Measurements from ENCODE around the gene KCNH5.
A peak's percentile ranks its signal among the peaks of the same experiment; 100 is the strongest.

KCNH5 gene

DNA sequence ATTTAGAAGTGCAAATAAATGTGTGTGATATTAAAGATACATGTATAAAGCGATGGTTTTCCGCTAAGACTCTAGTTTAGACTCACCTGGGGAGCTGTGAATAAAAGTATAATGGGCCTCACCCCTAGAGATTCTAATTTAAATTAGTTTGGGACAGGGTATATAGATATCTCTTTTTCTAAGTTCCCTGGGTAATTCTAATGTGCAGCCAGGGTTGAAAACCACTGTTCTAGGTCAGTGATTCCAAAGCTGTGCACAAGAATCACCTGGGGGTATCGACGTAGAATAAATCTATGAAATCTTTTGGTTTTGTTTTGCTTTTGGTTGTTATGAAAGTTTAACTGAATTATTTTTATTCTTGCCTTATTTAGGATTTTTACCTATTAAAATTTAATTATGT lies 302.1 kb downstream of the KCNH5 start:
- DNase-seq (ENCODE audit: low read depth, low spot score) = no peak

DNA sequence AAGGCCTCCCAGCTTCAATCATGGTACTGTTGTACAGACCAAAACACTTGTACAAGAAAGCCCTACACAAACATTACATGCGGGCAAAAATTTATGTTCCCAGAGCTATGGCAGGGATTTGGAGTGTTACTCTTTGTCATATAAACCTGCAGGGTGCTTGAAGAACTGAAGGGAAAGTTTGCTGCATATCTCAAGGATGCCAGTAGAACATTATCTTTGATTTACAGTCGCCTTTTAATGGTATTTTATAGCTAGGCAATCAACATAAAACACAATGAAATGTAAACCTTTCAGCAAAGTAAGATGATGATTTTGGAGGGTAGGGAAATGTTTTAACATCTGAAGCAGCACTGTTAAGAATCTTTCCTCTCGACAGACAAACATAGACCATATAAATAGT lies 305.6 kb downstream of the KCNH5 start:
- no peak for DNase-seq (ENCODE audit: low read depth, low spot score)

DNA sequence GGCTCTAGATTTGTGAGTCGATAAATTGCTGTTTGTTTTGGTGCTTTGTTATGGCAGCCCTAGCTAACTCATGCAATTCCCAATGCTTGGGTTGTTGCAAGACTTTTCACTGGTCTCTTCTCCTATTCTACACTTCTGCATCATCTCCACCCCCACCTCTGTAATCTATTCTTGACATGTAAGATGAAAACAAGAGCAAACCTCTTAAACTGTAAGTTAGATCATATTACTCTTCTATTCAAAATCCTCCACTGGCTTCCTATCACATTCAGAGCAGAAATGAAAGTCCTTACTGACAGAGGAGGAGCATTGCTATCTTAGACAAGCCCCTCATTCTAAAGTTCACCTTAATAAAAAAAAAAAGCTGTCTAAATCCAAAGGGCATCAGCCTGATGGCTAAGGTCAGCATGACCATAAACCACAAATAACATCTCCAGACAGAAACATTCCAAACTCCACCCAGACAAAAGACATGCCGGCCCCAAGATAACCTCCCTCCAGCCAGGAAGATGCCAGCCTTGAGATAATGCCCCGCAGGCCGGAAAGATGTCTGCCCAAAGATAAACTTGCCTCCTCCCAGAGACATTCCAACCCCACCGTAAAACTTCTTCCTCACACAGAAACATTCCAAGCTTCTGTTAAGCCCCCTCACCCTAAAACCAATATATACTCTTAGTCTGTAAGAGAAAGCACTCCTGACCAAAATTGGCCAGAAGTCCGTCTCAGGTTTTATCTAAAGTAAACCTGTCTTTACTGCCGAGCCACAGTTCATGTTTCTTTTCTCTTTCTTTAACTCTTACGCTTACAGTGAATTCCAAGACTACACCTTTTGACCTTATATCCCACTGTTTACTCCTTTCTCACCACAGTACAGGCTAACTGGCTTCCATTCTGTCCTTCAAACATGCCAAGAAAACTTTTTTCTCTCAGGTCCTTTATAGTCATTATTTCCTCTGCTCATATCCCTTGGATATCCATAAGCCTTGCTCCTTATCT lies 308.9 kb downstream of the KCNH5 start:
- DNase-seq (ENCODE audit: low read depth, low spot score) = no peak

DNA sequence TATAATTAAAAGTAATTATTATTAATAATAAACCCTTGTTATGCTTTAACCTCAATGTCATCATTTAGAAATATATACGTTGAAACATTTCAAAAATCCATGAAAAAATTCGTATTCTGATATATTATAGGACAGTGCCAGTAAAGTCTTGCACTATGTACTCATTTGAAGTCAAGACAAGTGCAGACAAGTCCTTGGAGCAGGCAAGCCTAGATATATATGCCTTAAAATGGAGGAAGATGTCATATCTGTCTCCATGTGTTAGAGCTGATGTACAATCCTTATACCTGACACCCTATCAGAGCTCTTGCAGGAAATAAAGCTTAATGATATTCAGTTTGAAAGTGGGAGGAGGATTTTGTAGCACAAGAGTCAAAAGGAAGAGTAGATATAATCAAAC lies 310.4 kb downstream of the KCNH5 start:
- no peak for DNase-seq (ENCODE audit: low read depth, low spot score)

DNA sequence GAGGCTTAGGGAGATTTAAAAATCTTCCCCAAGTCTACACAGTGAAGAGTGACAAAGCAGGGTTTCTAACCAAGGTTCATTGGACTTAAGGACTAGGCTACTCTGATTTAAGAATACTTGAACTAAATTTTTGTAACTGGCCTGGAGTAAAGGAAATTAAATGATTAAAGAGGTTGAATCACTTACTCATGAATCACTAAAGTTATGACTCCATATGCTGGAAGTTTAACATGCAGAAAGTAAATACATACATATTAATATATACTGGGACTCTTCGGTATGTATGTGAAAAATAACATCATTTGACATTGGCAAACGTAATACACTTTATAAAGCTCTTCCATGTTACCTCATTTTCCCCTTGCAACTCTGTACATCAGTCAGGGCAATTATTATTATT lies 322.9 kb downstream of the KCNH5 start:
- no peak for DNase-seq (ENCODE audit: low read depth, low spot score)

DNA sequence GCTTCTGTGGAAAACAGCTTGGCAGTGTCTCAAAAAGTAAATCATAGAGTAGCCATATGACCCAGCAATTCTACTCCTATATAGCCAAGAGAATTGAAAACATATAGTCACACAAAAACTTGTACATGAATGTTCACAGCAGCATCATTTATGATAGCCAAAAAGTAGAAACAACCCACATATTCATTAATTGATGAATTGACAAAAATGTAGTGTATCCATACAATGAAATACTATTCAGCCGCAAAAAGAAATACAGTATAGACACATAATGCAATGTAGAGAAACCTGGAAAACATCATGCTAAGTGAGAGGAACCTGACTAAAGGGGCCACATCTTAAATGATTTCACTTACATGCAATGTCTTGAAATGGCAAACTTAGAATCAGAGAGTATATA lies 326.6 kb downstream of the KCNH5 start:
- DNase-seq (ENCODE audit: low read depth, low spot score) = no peak

DNA sequence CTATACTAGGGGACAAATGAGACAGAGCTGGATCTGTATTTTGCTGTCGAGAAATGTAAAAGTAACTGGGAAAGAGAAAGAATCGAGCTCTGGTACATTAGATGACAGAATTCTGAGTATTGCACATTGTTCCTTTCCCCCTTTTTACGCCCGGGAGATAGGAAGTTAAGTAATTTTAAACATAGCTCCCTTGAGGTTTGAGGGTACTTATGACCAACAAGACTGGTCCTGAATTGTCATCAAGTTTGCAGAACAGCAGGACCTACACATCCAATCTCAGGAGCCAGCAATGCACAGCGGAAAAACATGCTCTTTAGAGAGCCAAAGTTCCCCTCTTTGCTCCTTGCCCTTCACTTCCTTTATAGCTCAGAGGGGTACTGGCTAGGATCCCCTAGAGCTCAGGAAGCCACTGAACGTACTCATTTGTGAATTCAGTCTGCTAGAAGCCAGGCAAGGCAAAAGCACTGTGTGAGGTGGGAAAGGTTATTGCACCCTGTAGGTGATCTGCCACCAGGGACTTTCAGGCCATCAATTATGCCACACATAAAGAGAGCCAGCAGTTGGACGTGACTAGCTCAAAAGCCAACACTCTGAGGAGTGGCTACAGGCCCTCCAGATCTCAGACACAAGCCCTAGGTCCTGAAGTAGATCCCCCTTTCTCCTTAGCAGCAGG lies 333.8 kb downstream of the KCNH5 start:
- DNase-seq (ENCODE audit: low read depth, low spot score) = no peak

DNA sequence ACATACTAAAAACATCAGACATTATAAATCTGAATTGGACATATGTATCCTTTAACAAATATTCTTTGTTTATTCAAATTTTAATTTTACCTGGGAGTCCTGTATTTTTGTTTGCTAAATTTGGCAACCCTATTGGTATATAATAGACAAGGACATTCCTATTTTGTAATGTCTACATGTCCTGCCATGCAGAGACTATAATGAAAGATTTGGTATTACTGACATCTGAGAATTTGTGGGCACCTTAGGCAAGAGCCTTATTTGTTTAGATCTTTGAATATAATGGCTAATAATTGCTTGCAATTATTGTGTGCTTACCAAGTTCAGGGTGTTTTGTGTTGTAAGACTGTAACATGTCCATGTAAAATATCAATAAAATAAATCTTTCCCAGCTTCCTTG lies 334.4 kb downstream of the KCNH5 start:
- DNase-seq (ENCODE audit: low read depth, low spot score) = no peak

DNA sequence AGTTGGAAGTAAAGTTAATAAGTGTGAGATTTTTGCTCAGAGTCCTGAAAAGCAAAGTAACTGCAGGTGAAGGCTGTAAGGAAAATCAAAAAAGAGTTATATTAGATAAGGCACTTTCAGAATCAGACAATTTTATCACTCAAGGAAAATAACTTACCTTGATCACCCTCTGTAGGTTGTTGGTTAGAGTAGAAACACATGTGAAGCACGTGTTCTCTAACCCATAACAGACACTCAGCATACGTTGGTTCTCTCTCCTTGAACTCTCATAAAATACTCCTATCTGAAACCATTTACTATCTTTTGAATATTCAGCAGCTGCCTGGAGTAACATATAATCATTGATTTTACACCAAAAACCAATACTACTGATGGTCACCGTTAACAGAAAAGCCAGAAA lies 335.5 kb downstream of the KCNH5 start:
- DNase-seq (ENCODE audit: low read depth, low spot score) = no peak

DNA sequence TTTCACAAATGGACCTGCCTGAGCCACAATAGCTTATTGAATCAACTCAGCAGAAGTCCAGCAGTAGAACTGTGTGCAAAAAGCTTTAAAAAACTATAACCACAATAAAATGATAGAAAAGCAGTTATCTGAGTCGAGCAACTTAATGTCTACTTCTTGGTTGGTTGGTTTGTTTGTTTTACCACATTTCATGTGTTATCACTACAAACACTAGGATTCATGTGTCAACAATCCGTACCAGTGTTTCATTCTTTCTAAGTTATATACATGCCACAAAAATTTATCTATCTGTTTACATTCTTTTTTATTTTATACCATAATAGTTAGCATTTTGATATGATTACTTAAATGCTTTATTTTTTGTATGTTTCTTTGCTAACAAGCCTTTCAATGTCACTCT lies 339.0 kb downstream of the KCNH5 start:
- DNase-seq (ENCODE audit: low read depth, low spot score) = no peak

DNA sequence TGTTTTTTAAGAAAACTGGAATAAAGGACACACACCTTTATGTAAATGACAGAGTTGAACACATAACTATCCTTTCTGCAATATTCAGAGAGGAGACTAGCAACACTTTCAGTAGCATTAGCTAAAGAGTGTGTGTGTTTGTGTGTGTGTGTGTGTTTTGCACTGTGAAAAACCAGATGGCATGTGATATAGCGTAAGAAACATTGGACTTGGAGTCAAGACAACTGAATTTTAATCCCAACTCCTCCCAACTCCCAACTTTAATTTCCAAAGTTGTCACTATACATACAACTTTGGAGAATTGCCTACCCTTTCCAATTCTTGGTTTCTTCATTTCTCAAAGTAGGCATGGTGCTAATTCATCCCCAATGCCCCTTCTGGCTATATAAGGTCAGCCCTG lies 347.8 kb downstream of the KCNH5 start:
- no peak for DNase-seq (ENCODE audit: low read depth, low spot score)

DNA sequence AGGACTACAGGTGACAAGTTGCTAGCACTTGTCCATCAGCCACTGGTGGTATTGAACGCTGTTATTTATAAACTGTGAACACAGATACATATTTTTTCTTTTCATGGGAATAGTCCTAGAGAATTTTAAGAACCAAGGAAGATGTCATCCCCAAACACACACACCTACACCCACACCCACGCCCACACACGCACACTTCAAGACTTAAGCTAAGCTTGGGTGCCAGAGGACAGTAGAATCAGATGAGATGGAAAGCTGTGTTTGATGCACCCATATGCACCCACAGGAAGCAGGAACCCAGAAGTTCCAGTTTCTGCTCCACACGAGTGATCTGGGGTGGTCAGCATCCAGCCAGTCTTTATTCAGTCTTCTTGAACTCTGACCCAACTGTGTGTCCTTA lies 348.3 kb downstream of the KCNH5 start:
- no peak for DNase-seq (ENCODE audit: low read depth, low spot score)

DNA sequence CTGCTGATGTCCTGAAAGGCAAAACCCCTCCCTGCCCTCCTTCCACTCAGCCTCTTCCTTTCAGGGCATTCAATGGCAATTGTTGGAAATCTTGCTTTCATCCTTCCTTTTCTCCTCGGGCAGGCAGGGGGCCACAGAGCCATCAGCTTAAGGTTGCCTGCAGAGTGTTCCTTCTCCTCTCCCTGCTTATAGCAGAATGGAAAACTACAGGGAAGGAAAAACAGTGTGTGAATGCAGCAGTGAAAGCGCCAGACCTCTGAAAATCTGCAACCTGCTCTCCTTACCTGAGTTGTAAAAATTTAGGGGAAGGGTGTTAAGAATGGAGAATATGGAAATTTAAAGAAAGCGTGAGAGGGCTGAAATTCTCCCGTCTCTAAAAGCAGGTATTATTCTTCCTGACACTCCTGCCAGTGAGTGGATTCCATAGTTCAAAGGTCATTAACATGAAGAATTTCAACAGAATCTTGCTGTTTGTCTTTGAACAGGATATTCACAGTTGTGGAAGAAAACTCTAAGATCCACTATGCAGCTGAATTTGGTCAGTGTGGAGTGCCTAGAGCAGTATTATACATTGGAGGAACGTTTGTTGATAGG lies 348.8 kb downstream of the KCNH5 start:
- peak; percentile 35 for DNase-seq (ENCODE audit: low read depth, low spot score)

DNA sequence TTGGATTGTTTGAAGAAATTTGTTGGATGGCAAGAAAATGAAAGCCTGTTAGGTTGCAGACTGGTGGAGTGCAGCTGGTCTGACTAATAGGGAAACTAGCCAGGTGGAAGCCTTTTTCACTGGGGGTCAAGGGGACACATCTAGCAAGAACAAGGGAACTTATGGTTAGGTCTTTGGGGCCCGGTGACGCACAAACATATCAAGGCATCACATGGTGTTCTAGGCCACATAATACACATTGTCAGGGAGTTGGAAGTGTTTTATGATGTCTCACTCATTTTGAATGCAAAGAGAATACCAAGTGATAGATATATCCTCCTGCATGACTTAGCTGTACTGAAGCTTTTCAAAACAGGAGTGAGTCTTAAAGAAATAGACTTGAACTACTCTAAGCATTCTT lies 351.2 kb downstream of the KCNH5 start:
- DNase-seq (ENCODE audit: low read depth, low spot score) = no peak

DNA sequence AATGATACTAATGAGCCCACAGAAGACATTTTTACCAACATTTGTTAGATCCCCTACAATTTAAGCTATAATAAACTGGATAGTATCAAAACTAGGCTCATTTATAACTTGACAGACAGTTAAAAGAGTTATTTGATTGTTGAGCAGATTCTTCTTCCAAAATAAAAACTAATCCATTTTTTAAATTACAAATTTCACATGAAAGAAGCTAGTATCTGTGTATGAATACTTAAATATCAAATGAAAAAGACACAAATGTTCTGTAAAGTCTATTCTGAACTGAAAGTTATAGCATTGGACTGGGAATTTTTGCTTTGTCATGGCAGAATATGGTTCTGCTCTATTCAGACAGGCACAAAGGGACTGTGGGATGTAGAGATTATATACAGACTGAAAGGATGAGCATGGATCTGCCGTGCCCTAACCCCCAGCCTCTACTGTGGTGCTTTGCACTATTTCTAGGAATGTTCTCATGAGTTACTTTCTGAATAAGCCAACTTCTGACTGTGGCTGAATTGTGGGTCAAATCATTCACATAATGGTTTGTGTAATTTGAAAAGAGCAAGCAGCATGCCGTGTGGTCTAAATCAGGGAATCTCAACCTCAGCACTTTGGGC lies 352.7 kb downstream of the KCNH5 start:
- no peak for DNase-seq (ENCODE audit: low read depth, low spot score)

DNA sequence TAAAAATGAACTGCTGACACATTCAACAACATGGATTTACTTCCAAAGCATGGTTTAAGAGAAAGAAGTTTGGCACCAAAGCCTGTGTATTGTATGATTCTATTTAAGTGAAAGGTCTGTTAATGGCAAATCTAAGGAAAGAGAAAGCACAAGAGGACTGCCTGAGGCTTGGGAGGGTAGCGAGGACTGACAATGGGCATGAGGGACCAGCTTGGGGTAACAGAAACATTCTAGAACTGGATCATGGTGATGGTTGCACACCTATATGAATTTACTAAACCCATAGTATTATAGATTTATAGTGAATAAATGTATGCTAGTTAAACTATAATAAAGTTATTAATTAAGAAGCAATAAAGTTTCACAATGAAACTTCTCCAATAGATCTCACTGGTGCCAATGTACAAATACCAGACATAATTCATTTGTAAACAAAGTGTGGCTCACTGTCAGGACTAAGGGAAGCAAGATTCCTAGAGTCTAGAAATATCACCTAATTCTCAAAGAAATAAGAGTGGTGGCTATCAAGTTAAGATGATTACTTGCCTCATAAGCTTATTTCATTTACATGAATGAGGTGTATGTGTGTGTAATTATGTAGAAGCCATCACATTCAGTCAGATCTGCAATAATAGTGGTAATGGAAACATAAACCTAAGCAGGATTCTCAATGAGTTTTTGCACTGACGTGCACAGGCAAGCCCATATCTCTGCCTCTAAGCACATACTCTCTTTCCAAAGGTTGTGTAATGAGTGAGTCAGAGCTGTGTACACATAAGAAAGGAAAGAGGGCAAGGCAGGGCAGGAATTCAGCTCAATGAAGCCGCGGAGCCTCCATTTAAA lies 353.4 kb downstream of the KCNH5 start:
- DNase-seq (ENCODE audit: low read depth, low spot score) = no peak

DNA sequence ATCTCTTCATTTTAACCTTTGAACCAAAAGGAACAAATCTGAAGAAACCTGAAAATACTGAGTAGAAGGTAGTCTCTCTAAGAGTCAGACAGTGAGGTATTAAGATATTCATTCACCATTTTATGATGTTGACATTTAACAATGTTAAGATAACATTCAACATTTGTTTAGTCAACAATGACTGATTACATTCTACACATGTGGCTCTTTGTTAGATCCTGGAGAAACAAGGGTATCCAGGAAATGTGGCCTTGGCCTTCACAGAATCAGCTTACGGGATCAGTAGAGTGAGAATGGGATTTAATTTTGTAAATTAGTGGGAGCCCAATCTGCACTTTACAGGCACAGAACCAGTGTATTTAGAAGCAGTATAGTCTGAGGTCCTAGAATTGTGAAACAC lies 355.5 kb downstream of the KCNH5 start:
- no peak for DNase-seq (ENCODE audit: low read depth, low spot score)

DNA sequence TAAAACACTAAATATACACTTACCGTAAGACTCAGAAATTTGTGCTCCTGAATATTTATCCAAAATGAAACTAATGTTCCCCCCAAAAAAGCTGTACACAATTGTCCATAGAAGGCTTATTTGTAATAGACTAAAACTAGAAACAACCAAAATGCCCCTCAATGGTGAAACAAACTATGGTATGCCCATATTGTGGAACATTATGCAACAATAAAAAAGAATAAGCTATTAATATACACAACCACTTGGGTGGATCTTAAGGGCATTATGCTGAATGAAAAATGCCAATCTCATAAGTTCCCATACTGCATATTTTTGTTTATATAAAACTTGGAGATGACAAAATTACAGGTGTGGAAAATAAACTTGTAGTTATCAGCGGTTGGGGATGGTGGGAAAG lies 357.4 kb downstream of the KCNH5 start:
- DNase-seq (ENCODE audit: low read depth, low spot score) = no peak

DNA sequence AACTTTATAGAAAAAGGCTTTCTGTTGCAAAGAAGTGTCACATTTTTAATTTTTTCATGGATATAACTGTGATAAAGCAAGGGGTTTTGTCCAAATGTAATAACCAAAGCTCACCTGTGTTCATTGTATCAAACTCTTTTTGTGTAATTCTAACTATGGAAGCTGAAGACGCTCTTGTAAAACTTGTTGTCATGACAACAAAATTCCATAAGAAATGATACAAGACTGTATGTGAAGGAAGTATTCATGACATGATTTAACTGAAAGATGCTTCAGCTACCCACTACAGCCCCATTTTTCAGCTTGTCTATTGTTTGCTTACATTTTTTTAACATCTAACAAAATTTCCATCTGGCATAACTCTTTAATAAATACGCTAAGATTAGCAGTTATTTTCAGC lies 360.9 kb downstream of the KCNH5 start:
- DNase-seq (ENCODE audit: low read depth, low spot score) = no peak

DNA sequence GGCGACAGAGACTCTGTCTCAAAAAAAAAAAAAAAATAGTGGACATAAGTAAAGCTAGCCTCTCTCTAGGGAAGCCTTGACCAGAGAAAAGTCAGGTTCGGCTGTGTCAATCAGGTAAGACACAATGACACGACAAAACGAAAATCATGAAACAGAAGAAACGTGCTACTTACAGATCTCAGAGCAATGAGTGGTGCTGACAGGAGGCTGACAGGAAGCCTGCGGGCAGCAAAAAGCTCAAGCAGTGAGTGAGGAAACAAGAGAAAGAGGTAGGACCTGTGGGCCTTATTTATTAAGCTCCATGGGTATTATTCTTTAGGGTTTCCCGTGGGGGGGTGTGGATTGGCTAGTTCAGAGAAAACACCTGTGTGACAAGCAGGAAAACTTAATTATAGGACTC lies 363.1 kb downstream of the KCNH5 start:
- no peak for DNase-seq (ENCODE audit: low read depth, low spot score)

DNA sequence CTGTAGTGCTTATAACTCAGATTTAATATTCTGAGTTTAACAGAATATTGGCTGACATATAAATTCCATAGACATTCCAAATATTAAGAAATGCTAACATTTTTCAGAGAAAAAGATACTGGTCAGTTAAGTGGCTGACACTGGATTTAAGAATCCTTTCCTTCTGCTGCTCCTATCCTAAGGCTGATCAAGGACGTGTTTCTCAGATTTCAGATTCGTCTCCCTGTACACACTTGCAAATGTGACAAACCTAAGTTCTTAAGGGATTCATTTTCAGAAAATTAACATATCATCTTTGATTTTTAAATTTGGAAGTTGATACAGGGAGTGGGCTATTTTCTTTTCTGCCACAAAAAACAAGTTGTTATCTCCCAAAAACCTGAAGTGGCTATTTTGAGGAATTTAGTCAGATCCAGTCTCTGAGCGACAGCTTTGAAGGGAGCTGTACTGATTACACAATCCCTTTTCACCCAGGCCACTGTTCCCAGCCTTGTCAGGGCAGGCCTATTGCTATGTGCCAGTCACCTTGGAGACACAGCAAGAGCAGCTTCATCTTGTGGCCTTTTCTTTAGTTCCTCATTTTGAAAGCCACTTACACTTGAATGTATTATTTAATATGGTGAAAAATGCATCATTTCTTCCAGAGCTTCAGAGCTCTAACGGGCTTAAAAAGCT lies 370.6 kb downstream of the KCNH5 start:
- no peak for DNase-seq (ENCODE audit: low read depth, low spot score)

All from iPS DF 19.7 (cell line).